ENCODE measurements around the gene EGR2.

The EGR2 gene

DNA sequence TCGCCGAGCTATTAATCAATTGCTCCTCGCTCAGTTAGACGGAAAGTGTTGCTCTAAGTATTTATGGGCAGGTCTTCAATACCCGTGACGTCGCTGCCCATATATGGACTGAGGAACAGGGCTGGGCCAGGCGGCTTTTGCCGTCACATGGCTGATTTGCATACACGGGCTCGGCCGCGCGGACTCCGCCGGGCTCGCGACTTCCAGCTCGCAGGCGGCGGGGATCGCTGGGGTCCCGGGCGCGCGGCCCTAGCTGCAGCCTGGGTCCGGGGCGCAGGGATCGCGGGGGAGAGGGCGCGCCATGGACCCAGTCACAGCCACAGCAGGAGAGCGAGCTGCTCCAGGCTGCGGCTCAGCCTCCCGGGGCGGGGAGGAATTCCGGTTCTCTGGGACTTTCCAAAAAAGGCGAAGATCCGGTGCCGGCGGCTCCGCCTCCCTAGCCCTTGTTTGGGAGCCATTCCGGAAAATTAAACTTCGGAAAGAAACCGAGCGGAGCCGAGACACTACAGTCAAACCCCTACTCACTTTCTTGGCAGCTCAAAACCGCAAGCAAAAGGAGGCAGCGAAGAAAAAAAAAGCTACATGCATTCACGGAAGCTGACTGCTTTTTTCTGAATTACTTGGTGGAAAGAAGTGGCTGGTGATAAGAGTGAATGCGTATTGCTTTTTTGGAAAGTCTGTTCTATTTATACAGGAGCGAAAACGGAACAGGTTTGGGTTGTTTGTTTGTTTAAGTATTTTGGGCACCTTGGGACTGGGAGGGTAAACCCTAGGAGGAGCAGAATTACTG is at the start of gene EGR2:
Gene EGR2 (minus strand): TSS at position 36 of the 790 bp plus-strand sequence. CDS start 337 bp downstream, outside the sequence.
- Histone ChIP-seq H3K36me3 (ENCODE audit: control insufficient read depth in 1 of 2, insufficient read depth in 2 of 2, low read length in 2 of 2) (no peaks in the 10 kb centered on the region), H3K4me1 (ENCODE audit: control insufficient read depth in 1 of 2, insufficient read depth in 2 of 2, low read length in 2 of 2) (peaks cover 3 to 31% of the 10 kb centered on the region in 2 donors), H3K27ac (ENCODE audit: low read length) (peak within 1 kb of the TSS; percentile 97), H3K9me3 (ENCODE audit: control insufficient read depth in 1 of 2, low read length in 2 of 2) (no peaks in the 10 kb centered on the region), H3K27me3 (ENCODE audit: low read depth, low read length) (peaks cover 26% of the 10 kb centered on the region), H3K4me3 (ENCODE audit: low read depth in 1 of 2, low read length in 2 of 2) (peak within 1 kb of the TSS; percentile 79 to 96)

DNA sequence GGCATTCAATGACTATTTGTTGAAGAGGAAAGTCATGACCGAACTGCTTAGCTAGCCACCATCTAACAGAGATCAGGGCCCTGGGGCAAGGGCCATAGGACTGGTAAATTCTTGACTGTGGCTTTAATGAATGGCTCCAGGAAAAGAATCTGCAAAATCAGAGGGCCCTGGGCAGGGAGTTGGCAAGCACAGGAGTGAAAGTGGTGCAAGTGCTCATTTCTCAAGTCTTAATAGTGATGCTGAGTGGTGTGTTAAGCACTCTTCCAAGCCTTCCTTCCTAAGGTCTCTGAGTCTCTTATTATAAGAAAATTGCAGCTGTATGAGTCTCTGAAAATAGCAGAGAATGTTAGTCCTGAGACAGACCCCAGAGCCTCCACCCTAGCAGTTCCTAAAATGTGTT is 46.3 kb upstream of the EGR2 start:
- Histone ChIP-seq H3K9me3 (ENCODE audit: control insufficient read depth in 1 of 2, low read length in 2 of 2) (no peaks in the 10 kb centered on the region), H3K27ac (ENCODE audit: low read length) (no peak overlapping the region), H3K36me3 (ENCODE audit: control insufficient read depth in 1 of 2, insufficient read depth in 2 of 2, low read length in 2 of 2) (no peaks in the 10 kb centered on the region), H3K27me3 (ENCODE audit: low read depth, low read length) (no peaks in the 10 kb centered on the region), H3K4me3 (ENCODE audit: low read depth in 1 of 2, low read length in 2 of 2) (no peak overlapping the region), H3K4me1 (ENCODE audit: control insufficient read depth in 1 of 2, insufficient read depth in 2 of 2, low read length in 2 of 2) (no peaks in the 10 kb centered on the region)

DNA sequence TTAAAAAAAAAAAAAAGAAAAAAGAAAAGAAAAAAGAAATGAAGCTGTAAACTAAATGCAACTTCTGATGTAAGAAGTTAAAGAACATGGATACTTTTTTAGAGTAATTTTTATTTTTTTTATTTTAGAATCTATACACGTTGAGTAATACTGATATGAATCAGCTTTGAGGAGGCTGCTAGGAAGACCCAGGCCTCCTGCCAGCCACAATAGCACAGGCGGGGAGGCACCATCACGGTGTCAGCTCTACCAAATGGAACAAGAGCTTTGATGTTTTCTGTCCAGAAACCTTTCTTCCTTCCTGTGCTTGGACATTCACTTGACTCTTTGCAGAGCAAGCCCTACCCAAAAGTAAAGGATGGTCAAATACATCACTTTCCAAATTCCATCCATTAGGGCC is 45.3 kb upstream of the EGR2 start:
- no peak overlapping the region for H3K27ac ChIP-seq (ENCODE audit: low read length)
- H3K27me3 ChIP-seq (ENCODE audit: low read depth, low read length): no peaks in the 10 kb centered on the region
- no peaks in the 10 kb centered on the region for H3K36me3 ChIP-seq (ENCODE audit: control insufficient read depth in 1 of 2, insufficient read depth in 2 of 2, low read length in 2 of 2)
- H3K4me3 ChIP-seq (ENCODE audit: low read depth in 1 of 2, low read length in 2 of 2): no peak overlapping the region
- no peaks in the 10 kb centered on the region for H3K4me1 ChIP-seq (ENCODE audit: control insufficient read depth in 1 of 2, insufficient read depth in 2 of 2, low read length in 2 of 2)
- no peaks in the 10 kb centered on the region for H3K9me3 ChIP-seq (ENCODE audit: control insufficient read depth in 1 of 2, low read length in 2 of 2)

DNA sequence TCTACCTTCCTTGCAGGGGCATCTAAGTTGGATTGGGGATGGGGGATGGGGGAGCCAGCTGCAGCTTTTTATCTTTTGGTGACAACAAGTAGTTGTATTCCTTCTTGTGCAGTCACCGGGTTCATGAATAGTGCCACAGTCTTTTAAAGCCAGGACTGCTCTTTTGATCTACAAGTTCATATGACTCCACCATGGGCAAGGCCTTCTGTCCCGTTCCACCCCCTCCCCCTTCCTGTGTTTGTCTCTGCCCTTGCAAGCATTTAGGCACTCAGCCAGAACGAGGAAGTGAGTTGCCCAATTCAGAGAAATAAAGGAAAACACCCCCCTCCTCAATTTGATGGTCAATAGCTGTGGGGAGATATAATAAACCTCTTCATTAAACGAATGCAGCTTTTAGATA is 44.8 kb upstream of the EGR2 start:
- no peaks in the 10 kb centered on the region for H3K27me3 ChIP-seq (ENCODE audit: low read depth, low read length)
- no peak overlapping the region for H3K4me3 ChIP-seq (ENCODE audit: low read depth in 1 of 2, low read length in 2 of 2)
- no peaks in the 10 kb centered on the region for H3K9me3 ChIP-seq (ENCODE audit: control insufficient read depth in 1 of 2, low read length in 2 of 2)
- H3K36me3 ChIP-seq (ENCODE audit: control insufficient read depth in 1 of 2, insufficient read depth in 2 of 2, low read length in 2 of 2): no peaks in the 10 kb centered on the region
- no peaks in the 10 kb centered on the region for H3K4me1 ChIP-seq (ENCODE audit: control insufficient read depth in 1 of 2, insufficient read depth in 2 of 2, low read length in 2 of 2)
- no peak overlapping the region for H3K27ac ChIP-seq (ENCODE audit: low read length)

DNA sequence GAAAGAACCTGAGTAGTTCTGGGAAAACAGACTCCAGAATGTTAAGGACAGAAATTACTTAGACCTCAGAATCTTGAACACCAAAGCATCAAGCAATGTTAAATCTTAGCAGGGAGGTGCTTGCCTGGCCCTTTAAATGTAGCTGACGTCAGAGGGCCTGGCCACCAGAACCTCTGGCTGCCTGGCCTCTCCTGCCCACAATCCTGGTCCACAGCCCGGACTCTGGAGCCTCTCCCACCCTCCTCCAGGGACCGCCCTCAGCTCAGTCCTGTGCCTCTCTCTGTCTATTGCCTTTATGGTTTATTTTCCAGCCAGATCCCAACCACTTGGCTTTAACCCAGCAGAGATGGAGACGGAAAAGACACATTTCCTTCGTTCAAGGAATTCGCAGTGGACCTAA is 42.2 kb upstream of the EGR2 start:
- Histone ChIP-seq H3K4me3 (ENCODE audit: low read depth in 1 of 2, low read length in 2 of 2) (no peak overlapping the region), H3K9me3 (ENCODE audit: control insufficient read depth in 1 of 2, low read length in 2 of 2) (no peaks in the 10 kb centered on the region), H3K36me3 (ENCODE audit: control insufficient read depth in 1 of 2, insufficient read depth in 2 of 2, low read length in 2 of 2) (no peaks in the 10 kb centered on the region), H3K27me3 (ENCODE audit: low read depth, low read length) (no peaks in the 10 kb centered on the region), H3K27ac (ENCODE audit: low read length) (no peak overlapping the region), H3K4me1 (ENCODE audit: control insufficient read depth in 1 of 2, insufficient read depth in 2 of 2, low read length in 2 of 2) (no peaks in the 10 kb centered on the region)

DNA sequence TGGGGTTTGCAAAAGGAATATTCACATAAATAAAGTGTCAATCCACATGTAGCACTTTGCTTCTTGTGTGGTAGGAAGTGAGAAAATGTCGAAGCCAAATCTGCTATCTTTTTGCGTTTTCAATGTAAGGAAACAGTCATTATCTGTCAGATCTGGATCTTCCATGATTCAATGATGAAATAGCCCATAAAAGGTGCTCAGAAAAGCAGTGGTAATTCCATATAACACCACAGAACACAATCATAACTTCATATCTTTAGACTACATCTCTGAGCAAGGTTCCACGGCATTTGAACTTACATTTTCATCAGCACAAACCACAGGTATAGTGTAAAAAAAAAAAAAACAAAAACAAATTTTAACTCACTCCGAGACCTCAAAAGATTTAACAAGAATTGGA is 39.9 kb upstream of the EGR2 start:
- H3K27ac ChIP-seq (ENCODE audit: low read length): no peak overlapping the region
- H3K27me3 ChIP-seq (ENCODE audit: low read depth, low read length): no peaks in the 10 kb centered on the region
- H3K4me1 ChIP-seq (ENCODE audit: control insufficient read depth in 1 of 2, insufficient read depth in 2 of 2, low read length in 2 of 2): no peaks in the 10 kb centered on the region
- H3K4me3 ChIP-seq (ENCODE audit: low read depth in 1 of 2, low read length in 2 of 2): no peak overlapping the region
- H3K36me3 ChIP-seq (ENCODE audit: control insufficient read depth in 1 of 2, insufficient read depth in 2 of 2, low read length in 2 of 2): no peaks in the 10 kb centered on the region
- H3K9me3 ChIP-seq (ENCODE audit: control insufficient read depth in 1 of 2, low read length in 2 of 2): no peaks in the 10 kb centered on the region

DNA sequence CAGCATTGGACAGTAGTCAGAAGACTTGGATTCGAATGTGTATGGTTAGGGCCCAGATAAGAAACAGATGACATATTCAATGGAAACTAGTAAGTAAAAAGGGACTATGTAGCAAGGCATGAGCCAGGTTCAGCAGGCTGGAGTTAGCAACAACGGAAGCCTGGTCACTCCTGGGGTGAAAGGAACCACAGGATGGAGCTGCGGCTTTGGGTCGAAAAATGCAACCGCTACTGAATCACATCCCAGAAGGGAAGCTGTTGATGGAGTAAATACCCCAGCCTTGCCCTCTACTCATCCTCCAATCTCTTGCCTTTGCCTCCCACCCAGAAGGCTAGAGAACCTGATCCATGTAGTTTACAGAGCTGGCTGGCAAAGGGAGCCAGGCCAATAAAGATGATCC is 37.5 kb upstream of the EGR2 start:
- H3K36me3 ChIP-seq (ENCODE audit: control insufficient read depth in 1 of 2, insufficient read depth in 2 of 2, low read length in 2 of 2): no peaks in the 10 kb centered on the region
- no peak overlapping the region for H3K27ac ChIP-seq (ENCODE audit: low read length)
- no peaks in the 10 kb centered on the region for H3K4me1 ChIP-seq (ENCODE audit: control insufficient read depth in 1 of 2, insufficient read depth in 2 of 2, low read length in 2 of 2)
- no peak overlapping the region for H3K4me3 ChIP-seq (ENCODE audit: low read depth in 1 of 2, low read length in 2 of 2)
- no peaks in the 10 kb centered on the region for H3K9me3 ChIP-seq (ENCODE audit: control insufficient read depth in 1 of 2, low read length in 2 of 2)
- no peaks in the 10 kb centered on the region for H3K27me3 ChIP-seq (ENCODE audit: low read depth, low read length)

DNA sequence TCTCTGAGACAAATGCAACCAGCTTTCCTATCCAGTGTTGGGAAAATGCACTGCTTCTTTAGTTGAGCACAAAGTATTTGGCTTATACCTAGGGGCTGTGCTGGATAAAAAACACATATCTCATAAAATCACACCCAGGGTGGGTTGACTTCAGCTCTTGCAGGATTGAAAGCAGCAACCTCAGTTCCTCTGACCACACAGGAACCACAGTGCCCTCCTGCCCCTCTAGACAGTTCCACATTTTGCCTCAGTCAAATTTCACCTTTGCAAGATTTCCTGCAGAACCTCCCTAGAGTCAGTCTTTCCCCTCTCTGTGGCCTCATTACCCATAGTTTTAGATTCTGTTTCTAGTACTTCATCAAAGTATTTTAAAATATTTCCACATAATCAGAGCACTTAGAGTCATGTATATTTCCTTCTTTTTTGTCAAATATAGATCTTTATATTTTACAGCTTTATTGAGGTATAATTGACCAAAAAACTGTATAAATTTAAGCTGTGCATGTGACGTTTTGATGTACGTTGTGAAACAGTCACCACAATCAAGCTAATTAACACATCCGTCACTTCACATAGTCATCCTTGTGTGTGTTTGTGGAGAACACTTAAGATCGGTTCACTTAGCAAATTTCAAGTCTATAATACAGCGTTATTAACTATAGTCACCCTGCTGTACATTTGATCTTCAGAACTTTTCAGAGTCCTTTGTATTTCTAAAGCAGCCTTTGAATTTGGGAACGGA is 37.0 kb upstream of the EGR2 start:
- Histone ChIP-seq H3K36me3 (ENCODE audit: control insufficient read depth in 1 of 2, insufficient read depth in 2 of 2, low read length in 2 of 2) (no peaks in the 10 kb centered on the region), H3K4me1 (ENCODE audit: control insufficient read depth in 1 of 2, insufficient read depth in 2 of 2, low read length in 2 of 2) (no peaks in the 10 kb centered on the region), H3K27ac (ENCODE audit: low read length) (no peak overlapping the region), H3K27me3 (ENCODE audit: low read depth, low read length) (no peaks in the 10 kb centered on the region), H3K4me3 (ENCODE audit: low read depth in 1 of 2, low read length in 2 of 2) (no peak overlapping the region), H3K9me3 (ENCODE audit: control insufficient read depth in 1 of 2, low read length in 2 of 2) (peaks cover 0 to under 1% of the 10 kb centered on the region in 2 donors)

DNA sequence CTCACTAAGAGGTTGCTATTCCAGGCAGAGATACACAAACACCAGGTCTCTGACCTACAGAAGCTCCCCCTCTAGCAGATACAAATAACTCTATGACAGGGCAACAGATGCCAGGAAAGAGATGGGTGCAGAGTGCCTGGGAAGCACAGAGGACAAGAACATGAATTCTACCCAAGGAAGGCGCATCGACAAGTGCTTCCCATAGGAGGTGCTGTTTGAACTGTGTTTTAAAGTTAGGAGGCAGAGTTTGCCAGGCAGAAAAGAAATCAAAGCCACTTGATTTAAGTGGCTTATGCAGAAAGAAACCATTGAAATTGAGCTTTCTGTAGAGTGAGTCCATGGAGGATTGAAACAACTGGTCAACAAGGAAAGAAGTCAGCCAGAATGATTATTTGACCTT is 35.3 kb upstream of the EGR2 start:
- Histone ChIP-seq H3K4me3 (ENCODE audit: low read depth in 1 of 2, low read length in 2 of 2) (no peak overlapping the region), H3K36me3 (ENCODE audit: control insufficient read depth in 1 of 2, insufficient read depth in 2 of 2, low read length in 2 of 2) (no peaks in the 10 kb centered on the region), H3K9me3 (ENCODE audit: control insufficient read depth in 1 of 2, low read length in 2 of 2) (peaks cover 0 to 12% of the 10 kb centered on the region in 2 donors), H3K27ac (ENCODE audit: low read length) (no peak overlapping the region), H3K27me3 (ENCODE audit: low read depth, low read length) (no peaks in the 10 kb centered on the region), H3K4me1 (ENCODE audit: control insufficient read depth in 1 of 2, insufficient read depth in 2 of 2, low read length in 2 of 2) (no peaks in the 10 kb centered on the region)

DNA sequence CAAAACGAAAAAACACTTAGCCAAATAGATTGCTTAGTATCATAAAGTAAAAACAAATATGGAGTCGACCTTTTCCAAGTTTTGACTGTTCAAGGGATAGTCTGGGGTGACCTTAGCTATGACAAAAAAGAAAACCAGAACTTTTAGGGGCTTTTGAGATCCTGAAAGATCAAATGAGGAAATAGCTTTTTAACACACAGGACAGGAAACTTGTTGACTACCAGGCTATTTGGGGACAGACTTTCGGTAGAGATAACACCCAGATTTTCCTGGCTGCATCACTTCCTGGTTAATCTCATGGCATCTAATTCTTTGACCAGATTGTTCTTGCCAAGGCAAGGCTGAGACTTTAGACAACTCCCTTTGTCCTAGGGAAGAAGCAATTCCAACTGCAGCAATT is 34.5 kb upstream of the EGR2 start:
- Histone ChIP-seq H3K27ac (ENCODE audit: low read length) (no peak overlapping the region), H3K4me3 (ENCODE audit: low read depth in 1 of 2, low read length in 2 of 2) (no peak overlapping the region)

DNA sequence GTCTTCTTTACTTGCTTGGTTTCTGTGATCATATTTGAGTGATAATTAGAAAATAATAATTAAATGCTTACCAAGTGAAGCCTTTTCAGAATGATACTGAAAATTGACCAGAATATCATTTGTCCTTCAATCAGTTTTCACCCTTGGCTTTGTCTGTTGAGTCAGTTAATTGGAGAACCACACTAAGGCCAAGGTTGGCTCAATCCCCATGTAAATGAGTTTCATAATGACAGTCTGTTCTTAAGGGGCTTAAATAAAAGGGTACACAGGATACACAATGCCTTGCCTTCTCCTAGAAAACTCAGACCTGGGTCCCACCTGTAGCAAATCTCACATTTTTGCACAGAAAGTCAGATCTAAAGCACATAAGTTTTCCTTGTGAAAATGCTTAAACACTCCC is 31.3 kb upstream of the EGR2 start:
- H3K27ac ChIP-seq (ENCODE audit: low read length): no peak overlapping the region
- H3K9me3 ChIP-seq (ENCODE audit: control insufficient read depth in 1 of 2, low read length in 2 of 2): peaks cover 0 to 12% of the 10 kb centered on the region in 2 donors
- H3K27me3 ChIP-seq (ENCODE audit: low read depth, low read length): no peaks in the 10 kb centered on the region
- H3K4me1 ChIP-seq (ENCODE audit: control insufficient read depth in 1 of 2, insufficient read depth in 2 of 2, low read length in 2 of 2): no peaks in the 10 kb centered on the region
- H3K4me3 ChIP-seq (ENCODE audit: low read depth in 1 of 2, low read length in 2 of 2): no peak overlapping the region
- no peaks in the 10 kb centered on the region for H3K36me3 ChIP-seq (ENCODE audit: control insufficient read depth in 1 of 2, insufficient read depth in 2 of 2, low read length in 2 of 2)

More for the DNA sequence above, 34.5 kb upstream of the EGR2 start:
- H3K27me3 ChIP-seq (ENCODE audit: low read depth, low read length): no peaks in the 10 kb centered on the region
- H3K36me3 ChIP-seq (ENCODE audit: control insufficient read depth in 1 of 2, insufficient read depth in 2 of 2, low read length in 2 of 2): no peaks in the 10 kb centered on the region
- H3K4me1 ChIP-seq (ENCODE audit: control insufficient read depth in 1 of 2, insufficient read depth in 2 of 2, low read length in 2 of 2): no peaks in the 10 kb centered on the region
- H3K9me3 ChIP-seq (ENCODE audit: control insufficient read depth in 1 of 2, low read length in 2 of 2): peaks cover 0 to 12% of the 10 kb centered on the region in 2 donors

All from muscle layer of duodenum (tissue), 2 donors.